ENCODE measurements around the gene ARAP3.
"Not testable (repeated sequence)": the region's sequence is repeated elsewhere in the genome, so short reads cannot be mapped to it uniquely, and the experiment has no call there.

ARAP3 gene

GRCh38 chr5:141681695-141682641 is at the start of gene ARAP3:
Gene ARAP3 (minus strand): TSS chr5:141682230. CDS start chr5:141680486, 1,744 bp downstream.
- FAIRE-seq = no peak

DNA sequence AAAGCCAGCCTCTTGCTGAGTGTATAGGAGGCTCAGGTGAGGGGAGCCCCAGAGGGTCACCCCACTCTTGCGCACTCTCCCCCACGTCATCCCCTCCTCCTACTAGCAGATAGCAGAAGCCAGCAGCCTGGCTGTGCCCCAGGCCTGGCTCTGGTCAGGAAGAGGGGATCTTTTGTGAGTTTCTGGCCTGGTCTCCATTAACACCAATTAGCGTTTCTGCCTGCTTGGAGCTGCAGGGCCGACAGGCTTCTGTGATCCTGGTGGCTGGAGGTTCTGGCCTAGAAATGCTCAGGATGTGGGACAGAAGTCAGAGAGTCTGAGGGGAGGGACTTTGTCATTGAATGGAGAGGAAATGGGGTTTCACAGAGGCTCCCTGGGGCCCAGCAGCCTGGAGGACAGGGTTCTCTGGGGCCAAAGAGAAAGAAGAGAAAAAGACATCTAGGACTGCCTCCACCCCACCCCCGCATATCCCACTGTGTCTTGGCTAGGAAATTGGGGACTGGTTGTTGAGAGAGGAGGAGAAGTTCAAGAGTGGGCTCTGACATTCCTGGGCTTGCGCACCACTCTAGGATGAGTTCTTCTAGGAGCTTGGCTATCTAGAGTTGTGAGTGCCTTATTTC is 47.5 kb upstream of the ARAP3 start:
- no peak for FAIRE-seq

DNA sequence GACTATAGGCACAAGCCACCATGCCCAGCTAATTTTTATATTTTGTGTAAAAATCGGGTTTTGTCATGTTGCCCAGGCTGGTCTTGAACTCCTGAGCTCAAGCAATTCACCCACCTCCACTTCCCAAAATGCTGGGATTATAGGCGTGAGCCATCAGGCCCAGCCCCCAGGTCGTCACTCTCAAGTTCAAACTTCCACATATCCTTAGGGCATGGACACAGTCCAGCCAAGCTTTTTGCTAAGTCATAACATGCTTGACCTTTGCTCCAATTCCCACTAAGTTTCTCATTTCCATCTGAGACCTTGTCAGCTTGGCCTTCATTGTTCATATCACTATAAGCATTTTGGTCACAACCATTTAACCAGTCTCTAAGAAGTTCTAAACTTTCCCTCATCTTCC is 43.9 kb upstream of the ARAP3 start:
- FAIRE-seq = no peak

GRCh38 chr5:141725174-141725573 is 43.1 kb upstream of the ARAP3 start:
- FAIRE-seq = not testable (repeated sequence)

DNA sequence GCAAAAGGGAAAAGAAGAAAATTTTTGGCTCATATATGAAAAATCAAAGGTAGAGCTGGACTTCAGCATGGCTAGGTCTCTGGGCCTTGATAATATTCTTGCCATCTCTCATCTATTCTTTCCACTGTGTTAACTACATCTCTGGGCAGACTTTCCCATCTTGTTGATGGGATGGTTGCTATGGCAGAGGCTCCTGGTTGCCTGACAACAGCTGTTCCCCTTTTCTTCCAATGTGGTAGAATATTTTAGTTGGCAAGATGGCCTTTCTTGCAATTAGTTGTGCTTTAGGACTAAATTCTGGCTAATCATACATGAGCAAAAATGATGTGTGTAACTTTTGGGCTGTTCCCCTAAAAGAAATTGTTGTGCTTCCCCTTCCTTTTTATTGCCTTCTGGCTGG is 40.2 kb upstream of the ARAP3 start:
- no peak for FAIRE-seq

GRCh38 chr5:141717043-141717442 is 35.0 kb upstream of the ARAP3 start:
- no peak for FAIRE-seq

GRCh38 chr5:141716468-141716867 is 34.4 kb upstream of the ARAP3 start:
- no peak for FAIRE-seq

DNA sequence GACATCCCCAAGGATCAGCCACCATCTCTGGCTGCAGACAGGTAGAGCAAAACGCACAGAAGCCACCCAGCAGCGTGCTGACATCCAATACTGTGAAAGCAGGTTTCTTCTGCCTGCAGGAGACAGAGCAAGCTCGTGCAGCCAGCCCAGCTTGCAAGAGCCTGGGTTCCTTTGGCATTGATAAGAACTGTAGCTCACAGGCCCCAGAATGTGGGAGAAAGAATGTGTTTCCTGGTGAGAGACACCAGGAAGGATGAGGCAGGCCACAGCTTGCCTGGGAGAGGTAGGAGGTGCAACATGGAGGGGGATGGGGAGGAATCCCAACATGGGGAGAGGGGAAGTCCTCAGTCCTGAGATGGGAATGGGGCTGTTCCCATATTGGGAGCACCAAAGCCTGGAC is 34.0 kb upstream of the ARAP3 start:
- FAIRE-seq = no peak

DNA sequence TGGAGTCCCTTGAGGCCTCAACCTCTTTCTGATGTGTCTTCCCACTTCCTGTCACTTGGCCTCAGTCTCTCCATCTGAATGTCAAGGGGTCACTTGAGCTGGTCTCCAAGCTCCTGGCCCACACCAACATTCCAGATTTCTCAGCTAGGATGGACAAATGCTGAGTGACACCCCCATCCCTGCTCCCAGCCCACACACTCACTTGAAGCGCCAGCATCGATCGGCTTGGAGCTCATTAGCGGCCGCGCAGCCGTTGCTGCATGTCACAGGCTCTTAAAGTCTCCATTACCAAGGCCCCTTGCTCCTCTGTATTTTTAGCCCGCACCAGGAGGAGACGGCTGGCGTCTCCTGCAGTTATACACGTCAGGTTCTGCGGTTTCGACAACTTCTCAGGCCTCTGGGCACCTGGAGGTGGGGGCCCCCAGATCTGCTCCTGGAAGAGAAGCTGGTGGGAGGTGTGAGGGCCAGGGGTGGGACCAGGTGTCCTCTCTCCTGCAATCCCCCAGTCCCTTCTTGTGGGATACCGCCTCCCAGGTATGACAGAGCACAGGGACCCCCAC is 33.4 kb upstream of the ARAP3 start:
- FAIRE-seq = no peak

DNA sequence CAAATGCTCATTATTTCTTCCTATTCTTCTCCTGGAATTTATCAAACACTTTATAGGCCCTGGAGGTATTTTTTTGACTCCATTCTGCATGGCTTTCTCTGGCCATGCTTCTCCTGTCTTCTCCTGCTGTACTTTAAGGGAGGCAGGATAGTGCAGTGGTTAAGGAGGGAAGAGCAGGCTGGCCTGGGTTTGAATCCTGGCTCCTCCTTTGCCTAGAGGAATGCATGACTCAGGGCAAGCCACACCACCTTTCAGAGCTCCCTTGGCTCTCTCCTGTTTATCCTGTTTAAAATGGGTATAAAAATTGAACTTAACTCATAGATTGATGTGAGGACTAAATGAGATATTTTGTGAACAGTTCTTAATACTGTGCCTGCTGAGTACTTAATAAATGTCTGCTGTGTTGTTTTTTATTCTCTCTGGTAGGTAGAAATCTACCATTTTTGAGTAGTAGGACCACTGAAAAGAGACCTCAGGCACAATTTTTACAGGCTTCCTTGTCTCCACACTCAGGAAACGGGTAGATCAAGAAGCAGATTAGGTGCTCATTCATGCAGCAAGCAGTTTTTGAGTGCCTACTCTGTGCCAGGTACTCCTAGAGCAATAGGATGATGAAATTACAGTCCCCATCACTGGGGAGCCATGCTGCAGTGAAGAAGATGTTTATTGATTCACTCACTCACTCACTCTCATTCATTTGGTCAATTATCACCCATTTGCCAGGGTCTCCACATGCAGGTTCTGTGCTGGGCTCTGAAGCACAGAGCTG is 32.7 kb upstream of the ARAP3 start:
- no peak for FAIRE-seq

DNA sequence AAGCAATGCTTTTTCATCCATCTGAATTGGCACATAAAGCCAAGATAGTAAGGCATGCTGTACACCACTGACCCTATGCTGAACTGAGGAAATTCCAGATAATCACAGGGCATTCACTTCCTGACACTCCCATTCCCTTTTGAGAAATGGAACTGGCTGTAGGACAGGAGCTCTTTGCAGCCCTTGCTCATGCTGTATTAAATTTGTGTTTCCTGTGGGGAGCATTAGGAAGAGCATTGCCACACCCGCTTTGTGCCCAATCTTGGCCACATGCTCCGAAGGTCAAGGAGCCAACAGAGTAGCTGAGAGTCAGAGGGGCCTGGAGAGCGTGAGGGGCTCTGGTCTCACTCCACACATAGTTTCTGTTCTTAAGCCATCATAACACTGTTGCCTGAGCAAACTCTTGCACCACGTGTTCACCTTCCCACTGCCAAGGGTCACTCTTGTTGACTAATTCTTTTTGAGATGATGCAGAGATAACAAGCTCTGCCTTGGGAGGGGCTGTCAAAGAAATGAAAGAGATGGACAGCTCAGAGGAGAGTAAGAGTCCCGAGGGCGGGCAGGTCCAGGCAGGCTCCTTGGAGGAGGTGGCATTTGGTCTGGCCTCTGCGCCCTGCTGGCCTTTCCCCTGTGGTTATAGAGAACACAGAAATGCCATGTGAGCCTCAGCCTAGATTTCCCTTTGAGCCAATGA is 31.7 kb upstream of the ARAP3 start:
- FAIRE-seq = no peak

DNA sequence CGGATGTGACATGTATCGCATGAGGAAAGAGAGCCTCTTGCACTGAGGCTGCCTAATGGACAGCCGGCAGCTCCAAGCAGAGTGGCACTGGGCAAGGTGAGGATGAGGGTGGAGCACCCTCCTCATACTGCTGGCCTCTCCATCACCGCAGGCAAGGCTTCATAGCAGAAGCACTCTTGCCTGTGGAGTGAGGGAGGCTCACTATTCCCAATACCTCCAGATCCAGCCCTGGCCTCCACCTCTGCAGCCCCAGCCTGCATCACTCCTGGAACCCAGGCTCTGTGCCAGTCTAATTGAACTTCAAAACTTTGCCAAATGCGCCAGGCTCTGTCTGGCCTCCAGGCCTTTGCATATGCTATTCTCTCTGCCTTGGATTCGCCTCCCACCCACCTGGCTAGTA is 29.7 kb upstream of the ARAP3 start:
- no peak for FAIRE-seq

DNA sequence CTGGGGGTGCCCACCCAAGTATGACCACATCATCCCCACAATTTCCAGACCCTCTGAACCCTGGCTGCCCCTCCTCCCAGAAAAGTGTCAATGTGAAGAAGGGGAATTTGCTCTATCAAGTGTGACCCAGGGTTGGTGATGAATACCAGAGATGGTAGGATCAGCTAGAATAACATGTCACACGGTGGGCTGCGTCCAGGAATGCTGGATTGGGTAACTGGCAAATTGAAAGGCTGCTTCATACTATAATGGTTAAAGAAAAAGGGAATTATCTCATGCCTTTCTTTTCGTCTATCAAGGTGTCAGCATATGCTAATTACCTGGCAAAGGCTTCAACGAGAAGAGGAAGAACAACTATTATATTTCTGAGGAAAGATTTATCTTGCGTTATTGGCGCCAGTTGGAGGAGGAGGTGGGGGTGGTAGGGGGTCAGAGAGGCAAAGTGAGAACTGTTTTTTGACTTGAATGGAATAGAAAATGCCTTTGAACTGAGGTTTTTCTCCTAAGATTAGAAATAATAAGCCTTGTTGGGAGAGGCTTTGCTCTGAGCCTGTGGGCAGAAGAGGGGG is 27.8 kb upstream of the ARAP3 start:
- no peak for FAIRE-seq

- no peak for FAIRE-seq
Observed at GRCh38 chr5:141708016-141708415, 26.0 kb upstream of the ARAP3 start.

DNA sequence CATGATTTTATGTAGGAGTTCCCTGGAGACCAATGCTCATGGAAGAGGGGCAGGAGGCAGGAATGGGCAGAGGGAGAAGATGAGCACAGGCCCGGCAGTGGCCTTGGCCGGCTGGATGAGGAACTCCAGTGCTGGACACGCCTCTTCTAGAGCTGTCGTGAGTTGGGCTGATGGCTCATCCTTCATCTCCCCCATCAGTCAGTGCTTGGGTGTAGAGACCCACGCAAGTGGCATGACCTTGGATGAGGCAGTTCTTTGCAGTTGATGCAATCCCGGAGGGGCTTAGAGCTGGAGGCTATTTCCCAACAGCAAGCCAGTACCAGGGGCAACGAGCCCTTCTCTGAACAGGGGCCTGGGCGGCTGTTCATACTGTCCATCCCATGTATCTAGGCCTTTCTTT is 25.5 kb upstream of the ARAP3 start:
- no peak for FAIRE-seq

GRCh38 chr5:141706121-141706520 is 24.1 kb upstream of the ARAP3 start:
- no peak for FAIRE-seq

DNA sequence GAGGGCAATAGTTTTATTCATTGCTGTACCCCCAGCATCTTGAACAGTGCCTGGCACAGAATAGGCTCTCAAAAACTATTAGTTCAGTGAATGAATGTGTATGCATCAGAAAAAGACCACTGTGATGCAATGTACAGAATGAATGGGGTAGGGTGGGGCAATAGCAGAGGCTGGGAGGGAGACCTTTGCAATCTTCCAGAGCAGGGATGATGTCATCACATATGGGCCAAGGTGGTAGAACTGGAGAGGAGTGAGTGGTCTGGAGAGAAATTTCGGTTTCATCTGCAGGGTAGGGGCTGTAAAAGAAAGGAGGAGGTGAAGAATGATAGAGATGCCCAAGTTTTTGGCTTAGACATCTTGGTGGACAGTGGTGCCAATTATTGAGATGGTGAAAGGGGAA is 23.4 kb upstream of the ARAP3 start:
- FAIRE-seq = no peak

GRCh38 chr5:141704782-141705297 is 22.8 kb upstream of the ARAP3 start:
- FAIRE-seq = no peak

DNA sequence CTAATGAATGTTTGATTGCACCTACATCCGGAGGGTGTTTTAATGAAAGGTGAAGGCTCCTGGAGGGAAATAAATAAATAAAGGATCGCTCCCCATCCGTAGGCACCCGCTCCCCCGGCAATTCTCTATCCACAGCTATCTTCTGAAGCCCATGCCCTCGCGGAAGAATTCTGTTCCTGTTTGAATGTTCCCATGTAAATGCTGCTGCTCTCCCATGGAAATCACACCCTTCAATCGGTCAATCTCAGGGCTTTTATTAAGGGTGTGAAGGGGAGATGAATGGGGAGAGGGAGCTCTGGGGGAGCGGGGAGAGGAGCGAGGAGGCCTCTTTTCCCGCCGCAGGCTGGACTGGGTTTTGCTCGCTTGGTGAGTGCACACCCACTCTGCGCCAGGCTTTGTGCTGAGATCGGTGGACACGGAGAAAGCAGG is 21.1 kb upstream of the ARAP3 start:
- no peak for FAIRE-seq

DNA sequence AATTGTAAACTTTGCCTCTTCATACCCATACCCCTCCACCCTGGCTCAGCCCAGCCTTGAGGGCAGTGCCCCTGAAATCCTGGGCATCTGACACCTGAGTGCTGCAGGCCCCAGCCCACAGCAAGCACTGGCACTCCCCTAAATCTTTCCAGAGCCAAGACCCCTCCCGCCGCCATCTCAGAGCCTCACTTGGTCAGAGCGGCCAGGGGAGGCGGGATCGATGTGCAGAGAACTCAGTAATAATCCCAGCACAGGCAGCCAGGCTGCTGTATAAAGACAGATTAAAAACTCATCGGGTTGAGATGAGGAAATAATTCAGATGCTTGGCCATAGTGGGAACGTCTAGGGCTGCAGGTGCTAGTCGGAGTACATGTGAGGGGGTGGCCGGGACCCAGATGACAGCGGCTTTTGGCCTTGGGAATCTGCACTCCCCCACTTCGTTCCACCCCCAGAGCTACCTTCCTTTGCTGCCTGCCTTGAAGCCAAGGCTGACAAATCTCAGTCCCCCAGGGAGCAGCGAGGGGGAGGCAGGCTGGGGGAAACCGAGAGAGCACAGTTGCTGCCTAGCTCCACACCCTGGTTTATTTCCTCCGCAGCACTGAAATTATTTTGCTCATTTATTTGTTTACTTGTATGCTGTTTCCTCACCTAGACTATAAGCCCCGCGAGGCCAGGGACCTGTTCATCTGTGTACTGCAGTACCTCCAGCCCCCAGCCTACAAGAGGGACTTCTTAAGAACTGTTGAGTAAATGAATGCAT is 19.5 kb upstream of the ARAP3 start:
- no peak for FAIRE-seq

GRCh38 chr5:141697586-141697985 is 15.6 kb upstream of the ARAP3 start:
- no peak for FAIRE-seq

Data from endometrium (tissue), 2 donors.